Hindlimb muscle (tissue), 1 donor: ENCODE results near the gene SUN5. TPM values are rescaled to one million over a fixed set of nuclear protein-coding genes. Genes with fewer than 3 reads are reported as not detected.

Experiments used
- DNase-seq: peaks from one replicate; pipeline ENCODE4 v3.0.0-alpha.2; 2013
- polyA plus RNA-seq: library from polyadenylated mRNA; unstranded; fragments of 120-200 nt; gene quantifications from one replicate; pipeline ENCODE4 v1.2.1, GENCODE V29; 2013; ENCODE audit not compliant: insufficient read length

Gene SUN5
- polyA plus RNA-seq, 1 donor = not detected

DNA sequence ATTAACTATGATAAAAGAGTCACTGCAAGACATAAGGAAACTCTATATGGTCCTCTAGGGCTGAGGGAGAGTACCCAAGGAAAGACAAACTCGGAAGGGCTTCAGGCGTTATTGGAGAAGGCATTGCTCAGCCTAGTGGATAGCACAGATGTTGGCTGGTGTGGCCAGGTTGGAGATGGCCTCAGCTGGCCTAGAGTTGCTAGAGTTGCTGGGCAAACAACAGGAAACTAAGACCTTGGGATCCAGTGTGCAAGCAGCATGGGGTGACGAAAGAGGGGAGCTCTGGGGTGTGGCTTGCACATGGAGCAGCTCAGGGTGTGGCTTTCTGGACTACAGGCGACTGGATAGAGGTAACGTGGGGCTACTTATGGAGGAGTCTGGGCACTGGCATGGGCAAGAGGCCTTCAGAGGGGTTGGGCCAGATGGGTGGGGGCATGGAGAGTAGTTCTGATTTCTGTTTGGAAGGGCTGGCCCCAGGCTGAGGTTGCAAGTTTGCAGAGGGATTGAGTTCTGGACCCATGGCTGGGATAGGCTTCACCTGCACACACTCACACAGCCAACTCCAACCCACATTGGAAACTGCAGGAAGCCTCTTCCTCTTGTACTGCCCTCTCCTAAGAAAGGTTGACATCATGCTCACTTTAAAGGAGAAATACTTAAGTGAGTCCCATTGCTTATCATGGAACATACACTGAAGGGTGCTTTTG lies 22.0 kb upstream of the SUN5 start:
- no peak for DNase-seq

DNA sequence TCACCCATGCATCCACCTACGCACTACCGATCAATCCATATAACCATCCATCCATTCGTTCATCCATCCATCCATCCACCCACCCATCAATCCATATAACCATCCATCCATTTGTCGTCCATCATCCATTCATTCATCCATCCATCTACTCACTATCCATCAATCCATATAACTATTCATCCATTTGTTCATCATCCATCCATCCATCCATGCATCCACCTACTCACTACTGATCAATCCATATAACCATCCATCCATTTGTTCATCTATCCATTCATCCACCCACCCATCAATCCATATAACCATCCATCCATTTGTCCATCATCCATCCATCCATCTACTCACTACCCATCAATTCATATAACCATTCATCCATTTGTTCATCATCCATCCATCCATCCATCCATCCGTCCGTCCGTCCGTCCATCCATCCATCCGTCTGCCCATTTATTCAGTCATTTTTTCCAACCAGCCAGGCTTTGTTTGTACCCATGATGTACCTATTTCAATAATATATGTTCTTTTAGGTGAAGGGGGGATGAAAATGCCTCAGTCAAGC lies 21.2 kb upstream of the SUN5 start:
- DNase-seq = no peak

DNA sequence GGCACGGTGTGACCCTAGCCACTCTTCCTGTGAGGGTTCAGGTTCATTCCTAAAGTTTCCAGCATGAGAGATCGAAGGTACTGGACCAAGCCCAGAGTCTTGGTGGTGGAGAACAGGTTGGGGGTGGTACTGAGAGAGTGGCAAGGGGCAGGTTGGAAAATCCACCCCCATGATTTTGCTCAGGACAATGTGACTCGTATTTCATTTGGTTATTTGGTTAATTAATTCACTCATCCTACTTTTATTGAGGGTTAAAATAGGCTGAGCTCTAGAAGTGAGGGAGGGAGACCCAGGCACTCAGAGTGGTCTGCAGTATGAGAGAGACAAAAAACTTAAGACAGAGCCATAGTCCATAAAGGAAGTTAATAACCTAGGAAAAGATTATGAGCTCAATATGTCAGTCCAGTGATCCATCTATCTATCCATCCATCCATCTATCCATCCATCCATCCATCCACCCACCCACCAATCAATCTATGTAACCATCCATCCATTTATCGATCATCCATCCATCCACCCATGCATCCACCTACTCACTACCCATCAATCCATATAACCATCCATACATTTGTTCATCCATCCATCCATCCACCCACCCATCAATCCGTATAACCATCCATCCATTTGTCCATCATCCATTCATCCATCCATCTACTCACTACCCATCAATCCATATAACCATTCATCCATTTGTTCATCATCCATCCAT lies 20.5 kb upstream of the SUN5 start:
- DNase-seq = no peak

DNA sequence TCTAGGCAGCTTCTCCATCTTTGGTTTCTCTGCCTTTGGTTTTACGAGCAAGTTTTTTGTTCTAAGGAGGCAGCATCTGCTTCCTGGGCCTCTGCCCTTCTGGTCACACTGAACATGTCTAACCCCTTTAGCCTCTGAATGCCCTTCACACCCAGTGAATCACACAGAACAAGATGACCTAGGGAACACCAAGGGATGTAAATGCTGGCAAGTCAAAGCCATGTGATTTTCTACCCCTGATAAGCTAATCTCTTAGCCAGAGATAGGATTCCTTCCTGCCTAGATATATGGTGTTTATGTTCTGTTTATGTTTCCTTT lies 20.0 kb upstream of the SUN5 start:
- no peak for DNase-seq

DNA sequence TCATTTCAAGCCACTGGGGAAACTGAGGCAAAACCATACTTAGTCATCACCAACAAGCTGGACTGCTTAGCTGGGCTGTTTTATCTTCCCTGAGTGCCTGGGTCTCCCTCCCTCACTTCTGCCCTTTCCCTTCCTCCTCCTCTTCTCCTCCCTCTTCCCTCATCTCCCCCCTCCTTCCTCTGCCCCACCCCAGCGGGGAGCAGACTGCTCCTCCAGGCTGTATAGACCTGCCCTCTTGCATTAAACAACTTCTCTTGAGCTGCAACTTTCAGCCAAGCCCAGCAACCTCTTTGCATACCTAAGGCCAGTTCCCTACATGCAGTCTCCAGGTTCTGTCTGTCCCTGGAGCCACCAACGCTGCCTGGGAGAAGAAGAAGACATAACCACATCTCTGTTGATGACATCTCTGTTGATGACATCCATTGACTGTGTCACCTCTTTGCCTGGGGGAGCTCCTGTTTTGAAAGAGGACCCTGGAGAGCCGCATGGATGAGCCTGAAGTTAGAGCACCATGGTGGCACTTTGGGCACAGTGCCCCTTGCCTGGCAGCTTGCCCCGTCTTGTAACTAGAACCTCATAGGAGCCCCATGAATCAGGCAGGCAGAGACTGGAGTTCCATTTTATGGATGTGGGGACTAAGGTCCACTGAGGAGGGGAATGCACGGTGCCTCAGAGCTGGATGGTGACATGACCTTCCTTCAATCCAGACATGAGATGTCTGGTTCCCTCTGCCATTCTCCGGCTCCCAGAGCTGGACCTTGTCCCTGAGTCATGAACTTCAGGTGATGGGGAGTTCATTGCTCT lies 19.4 kb upstream of the SUN5 start:
- no peak for DNase-seq

DNA sequence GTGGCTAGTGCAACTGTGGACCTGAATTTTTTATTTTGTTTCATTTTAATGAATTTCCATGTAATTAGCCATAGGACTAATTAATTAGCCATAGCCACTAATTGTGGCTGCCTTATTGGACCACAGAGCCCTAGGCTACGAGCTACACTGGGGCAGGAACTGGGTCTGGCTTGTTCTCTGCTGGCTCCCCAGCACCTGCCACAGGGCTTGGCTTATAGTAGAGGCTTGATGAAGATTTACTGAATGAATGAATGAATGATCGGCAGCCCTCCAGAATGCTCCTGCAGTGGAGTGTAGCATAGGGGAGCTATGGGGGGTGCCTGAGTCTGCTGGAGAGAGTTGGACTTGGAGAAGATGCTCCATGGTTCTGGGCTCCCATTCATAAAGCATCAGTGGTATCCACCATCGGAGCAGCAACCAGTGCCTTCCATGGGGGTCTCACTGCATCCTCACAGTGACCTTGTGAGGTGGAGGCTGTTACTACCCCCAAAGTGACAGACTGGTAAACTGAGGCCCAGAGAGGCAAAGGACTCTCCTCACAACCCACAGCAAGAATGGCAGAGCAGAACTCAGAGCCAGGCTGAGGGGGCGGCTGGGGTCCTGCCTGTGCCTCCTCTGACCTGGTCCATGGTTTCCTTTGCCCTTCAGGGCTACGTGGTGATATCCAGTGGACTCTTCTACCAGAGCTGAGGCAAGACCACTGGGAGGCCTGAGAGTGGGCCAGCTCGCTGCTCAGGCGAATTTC lies 18.6 kb upstream of the SUN5 start:
- no peak for DNase-seq

DNA sequence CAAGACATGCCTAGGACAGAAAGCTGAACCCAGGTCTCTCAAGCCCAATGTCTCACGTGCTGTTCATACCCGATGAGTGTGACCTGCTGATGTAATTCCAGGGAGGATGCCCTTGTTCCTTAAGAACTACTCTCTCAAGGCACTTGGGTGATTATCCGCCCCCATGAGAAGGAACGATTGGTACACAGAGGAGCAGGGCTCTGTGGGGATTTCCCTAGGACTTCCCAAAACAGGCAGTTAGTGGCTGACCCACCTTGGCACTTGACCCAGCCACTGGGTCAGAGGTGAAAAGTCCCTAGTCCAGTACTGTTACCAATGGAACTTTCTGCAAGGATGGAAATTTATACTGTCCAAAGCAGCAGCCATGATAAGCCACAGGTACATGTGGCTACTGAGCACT lies 18.1 kb upstream of the SUN5 start:
- DNase-seq = no peak

DNA sequence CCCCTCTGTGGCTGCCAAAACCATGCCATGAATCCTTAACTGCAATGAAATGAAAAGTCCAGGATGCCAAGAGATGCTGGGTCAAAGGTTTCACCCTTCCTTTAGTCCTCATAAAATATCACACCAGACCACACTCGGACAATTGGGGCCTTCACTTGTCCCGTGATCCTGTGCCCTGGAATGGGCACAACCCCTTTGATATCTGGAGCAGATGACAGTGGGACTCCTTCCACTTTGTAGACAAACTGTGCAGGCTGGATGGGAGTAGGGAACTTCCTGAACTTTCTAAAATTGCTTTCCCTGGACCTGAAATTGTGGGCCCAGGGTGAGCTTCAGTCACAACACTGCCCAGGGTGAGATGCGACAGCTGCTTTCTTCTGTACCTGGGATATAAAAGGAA lies 17.6 kb upstream of the SUN5 start:
- DNase-seq = no peak

DNA sequence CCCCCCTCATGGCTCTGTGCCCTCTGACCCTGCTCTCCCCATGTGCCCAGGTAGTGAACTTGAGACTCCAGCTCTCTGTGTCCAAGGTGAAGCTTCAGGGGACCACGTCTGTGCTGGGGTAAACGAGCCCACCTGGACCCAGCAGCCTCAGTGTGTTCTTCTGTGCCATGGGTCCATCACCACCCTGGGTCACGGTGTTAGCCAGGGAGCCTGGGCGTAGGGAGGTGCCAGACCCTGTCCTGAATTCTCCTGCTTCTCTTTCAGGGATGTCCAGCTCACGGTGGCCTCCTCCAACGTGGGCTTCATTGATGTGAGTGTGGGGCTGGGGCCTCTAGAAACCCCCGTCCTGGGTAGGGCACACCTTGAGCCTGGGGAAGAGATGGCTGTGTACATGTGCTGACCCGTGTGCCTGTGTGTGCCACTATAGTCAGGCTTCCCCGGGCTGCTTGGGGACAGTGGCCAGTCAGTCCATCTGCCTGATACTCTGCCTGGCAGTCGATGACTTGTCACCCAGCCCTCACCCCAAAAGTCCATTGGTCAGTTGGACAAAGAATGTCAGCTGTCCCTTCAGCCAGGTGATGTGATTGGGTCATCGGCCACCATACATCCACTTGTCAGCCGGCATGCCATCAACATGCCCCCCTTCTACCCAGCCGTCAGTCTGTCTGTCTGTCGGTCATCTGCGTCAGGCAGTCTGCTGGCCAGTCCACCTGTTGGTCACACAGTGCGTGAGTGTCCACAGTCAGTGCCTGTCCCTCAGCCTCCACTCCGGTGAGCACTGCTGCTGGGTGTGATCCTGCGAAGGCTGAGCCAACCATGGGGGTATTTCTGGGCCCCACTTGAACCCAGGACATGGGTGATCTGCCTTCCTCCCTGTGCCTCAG lies 16.3 kb upstream of the SUN5 start:
- no peak for DNase-seq

DNA sequence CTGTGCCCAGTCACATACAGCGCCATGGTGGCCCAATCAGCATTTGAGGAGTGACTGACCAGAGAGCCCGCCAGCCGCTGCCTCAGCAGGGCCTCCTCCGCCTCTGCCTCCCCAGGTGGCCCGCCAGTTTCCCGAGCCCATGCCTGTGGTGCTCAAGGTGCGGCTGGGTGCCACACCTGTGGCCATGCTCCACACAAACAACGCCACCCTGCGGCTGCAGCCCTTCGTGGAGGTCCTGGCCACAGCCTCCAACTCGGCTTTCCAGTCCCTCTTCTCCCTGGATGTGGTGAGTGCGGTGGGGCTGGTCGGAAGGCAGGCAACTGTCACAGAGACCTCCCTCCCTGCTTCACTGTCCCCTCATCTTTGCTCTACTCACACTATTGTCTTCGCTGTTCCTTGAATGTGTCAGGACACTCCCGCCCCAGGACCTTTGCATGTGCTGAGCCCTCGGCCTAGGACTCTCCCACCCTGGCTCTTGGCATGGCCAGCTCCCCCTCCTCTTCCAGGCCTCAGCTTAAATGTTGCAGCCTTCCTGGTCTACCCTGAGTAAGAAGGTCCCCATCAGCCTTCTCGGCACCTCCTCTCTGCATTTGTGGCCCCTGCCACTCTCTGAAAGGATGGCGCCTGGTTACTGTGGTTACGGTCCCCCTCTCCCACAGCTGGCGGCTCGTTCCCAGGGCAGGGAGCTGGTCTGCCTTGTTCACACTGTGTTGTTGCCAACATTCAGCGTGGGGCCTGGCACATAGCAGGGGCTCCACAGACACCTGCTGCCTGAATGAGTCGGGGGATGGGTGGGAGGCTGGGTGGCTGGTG lies 15.4 kb upstream of the SUN5 start:
- no peak for DNase-seq

DNA sequence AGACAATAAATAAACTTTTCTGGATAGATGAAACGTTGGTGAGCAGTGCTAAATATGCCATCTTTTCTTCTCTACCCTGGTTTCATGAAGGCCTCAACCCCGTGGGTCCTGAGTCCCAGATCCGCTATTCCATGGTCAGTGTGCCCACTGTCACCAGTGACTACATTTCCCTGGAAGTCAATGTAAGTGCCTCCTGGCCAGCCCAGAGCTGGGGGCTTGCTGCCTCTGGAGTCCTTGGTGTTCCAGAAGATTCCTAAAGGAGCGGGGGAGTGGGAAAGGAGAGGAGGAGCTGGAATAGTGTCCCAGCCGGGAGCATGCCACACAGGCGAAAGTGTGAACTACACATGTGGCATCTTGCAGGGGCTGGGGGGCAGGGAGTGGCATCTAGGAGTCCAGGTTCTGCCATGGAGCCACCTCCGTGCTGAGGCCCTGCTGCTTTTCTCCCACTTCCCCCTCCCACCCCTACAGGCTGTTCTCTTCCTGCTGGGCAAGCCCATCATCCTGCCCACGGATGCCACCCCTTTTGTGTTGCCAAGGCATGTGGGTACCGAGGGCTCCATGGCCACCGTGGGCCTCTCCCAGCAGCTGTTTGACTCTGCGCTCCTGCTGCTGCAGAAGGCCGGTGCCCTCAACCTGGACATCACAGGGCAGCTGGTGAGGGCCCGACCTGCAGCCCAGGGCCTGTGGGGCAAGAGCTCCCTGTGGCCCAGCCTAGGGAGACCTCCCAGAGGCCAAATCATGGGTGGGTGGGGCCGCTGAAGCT lies 14.1 kb upstream of the SUN5 start:
- no peak for DNase-seq

DNA sequence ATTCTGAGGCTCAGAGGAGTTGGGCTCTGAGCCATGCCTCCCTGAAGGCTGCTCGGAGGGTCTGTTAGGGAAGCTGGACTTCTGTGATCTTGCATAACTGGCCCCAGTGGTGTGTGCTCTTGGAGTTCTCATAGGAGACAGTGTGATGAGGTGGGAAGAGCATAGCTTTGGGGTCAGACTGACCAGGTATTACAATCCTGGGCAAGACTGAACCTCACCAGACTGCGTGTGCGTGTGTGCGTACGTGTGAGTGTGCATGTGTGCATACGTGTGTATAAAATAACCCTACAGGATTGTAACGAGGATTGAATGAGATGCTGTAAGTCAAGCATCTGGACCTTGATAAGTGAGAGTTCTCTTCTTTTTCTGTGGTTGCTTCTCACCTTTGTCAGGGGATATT lies 13.3 kb upstream of the SUN5 start:
- DNase-seq = no peak

DNA sequence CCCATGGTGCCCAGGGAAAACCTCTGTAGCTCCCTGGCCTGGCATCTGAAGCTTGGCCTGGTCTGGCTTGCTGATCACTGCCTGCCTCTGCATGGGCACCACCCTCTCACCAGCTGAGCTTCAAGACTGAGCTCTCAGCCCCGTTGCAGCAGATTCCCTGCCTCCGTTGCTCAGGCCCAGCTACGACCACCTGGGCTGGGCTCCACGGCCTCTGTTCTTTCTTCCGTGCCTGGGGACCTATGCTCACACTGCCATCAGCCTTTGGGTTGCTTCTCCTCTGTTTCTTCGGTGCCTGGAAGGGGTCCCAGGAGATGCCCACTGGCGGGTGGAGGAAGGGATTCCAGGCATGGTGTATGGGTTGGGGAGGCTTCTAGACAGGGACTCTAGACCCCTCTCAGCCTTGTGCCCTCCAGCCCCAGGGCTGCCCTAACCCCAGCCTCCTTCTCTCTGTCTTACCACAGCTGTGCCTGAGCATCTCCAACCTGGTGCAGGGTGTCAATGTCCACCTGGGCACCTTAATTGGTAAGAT lies 12.4 kb upstream of the SUN5 start:
- DNase-seq = no peak

DNA sequence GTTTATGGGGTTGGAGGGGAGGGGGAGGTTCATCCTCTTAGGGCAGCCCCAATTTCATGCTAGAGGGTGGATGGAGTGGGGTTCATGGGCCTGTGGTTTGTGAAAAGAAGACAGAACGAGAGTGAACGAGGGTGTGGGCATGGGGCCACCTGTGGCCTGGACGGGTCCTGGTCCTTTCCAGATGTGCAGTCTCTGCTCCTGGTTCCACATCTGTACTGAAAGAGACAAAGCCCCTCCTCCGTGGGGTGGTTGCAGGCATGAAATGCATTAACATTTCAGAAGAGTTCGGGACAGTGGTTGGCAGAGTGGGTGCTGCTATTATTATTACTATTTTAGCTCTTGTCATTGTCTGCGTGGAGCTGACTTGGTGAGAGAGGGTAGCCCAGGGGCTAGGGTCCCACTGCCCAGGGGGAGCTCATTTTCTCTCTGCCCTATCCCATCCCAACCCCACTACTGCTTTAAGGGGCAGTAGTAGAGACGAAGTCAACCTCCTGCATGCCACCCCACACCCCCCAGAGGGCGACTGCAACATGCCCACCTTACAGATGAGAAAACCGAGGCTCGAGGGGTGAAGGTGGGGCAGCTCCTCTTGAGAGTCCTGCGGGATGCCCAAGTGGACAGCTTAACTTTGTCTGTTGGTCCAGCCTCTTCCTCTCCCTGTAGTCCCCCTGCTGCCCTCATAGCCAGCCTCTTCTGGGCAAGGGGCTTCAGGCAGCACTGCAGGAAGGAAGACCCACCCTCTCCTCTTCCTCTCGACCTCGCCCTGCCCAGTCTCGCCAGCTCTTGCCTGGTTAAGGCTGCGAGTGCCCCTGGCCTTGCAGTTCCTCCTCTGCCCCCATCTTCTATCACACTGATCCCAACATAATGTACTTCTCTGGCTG lies 11.7 kb upstream of the SUN5 start:
- no peak for DNase-seq

DNA sequence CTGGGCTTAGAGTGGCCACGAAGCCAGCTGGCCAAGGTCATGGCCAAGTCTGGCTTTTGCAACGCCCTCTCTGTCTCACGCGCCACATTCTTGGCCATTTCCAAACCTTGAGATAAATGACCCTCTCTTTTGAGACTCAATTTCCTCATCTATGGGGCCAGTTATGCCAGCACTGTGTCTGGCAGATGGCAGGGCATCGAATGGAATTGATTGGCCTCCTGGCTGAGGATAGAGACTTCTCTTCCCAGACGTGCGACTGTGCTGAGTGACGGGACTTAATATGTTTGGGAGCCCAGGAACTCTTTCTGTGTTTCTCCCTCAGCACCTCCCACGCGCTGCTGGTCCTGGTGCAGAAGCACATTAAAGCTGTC lies 10.9 kb upstream of the SUN5 start:
- DNase-seq = no peak

DNA sequence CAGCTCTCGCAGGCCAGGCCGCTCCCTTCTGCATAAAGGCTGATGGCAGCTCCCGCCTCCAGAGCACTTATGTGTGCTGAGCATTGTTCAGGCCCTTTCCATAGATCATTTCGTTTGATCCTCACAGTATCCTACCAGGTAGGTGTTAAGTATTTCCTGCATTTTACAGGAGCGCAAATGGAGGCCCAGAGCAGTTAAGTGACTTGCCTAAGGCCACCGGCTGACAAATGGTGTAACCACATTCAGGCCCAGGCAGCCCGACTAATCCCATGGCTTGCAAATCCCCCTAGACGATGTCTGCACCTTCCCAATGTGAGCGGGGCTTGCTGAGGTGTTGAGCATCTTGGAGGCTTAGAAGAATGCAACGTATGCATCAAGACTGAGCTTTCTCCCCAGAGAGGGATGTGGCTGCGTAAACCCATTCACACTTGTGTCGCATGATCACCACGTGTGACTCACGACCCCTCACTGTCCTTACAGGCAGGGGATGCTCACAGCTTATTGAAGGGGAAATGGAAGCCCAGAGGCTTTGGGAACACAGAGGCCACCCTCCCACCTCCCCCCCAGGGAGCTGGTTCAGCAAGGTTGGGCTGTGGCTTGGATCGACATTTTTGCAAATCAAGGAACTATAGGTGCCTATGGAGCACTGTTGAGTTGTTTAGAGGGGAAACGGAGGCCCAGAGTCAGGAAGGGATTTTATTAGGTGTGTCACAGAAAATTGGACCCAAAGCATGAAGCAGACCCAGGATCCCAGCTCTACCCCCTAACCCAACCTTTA lies 10.3 kb upstream of the SUN5 start:
- no peak for DNase-seq

DNA sequence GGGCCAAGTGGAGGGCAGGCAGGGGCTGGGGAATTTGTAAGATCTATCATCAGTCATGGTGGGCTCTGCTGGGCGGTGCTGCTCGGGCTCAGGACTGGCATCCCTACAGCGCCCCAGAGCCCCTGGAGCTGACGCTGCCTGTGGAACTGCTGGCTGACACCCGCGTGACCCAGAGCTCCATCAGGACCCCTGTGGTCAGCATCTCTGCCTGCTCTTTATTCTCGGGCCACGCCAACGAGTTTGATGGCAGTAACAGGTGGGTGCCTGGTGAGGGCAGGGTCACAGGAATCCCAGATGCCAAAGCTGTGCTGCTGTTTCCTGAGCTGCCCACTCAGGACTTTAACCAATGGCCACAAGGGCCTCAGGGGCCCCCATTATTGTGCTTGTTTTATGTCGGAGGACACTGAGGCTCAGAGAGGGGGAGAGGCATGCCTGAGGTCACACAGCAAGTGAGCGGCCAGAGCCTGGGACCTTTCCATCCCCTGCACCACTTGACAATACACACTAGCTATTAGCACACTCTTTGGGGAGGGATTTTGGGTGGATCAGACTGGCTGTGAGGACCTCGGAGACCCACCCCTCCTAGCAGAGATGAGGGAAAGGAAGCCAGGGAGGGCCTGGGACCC lies 9.6 kb upstream of the SUN5 start:
- DNase-seq = no peak
